Measurements from ENCODE around the gene UPK3BL2. TPM values are rescaled to one million over a fixed set of nuclear protein-coding genes. Genes with fewer than 3 reads are reported as not detected.

UPK3BL2 gene
- total RNA-seq: 0.86 and 2.5 TPM in 2 replicates

GRCh38 chr7:102543596-102543995 lies at the start of gene UPK3BL2:
Gene UPK3BL2 (minus strand): TSS chr7:102543696. CDS start chr7:102543636, 60 bp downstream.

GRCh38 chr7:102572261-102573239 lies 29.1 kb upstream of the UPK3BL2 start, which contains the start of gene POLR2J3:
Gene POLR2J3 (minus strand): TSS chr7:102572583. CDS start chr7:102572521, 62 bp downstream.

GRCh38 chr7:102550808-102551422 lies 7.4 kb upstream of the UPK3BL2 start, which contains the start of gene SPDYE2:
Gene SPDYE2 (plus strand): TSS chr7:102551226. CDS start chr7:102553256, 2,030 bp downstream.

GRCh38 chr7:102517550-102518147 lies 25.8 kb downstream of the UPK3BL2 start, which contains the start of gene RASA4B:
Gene RASA4B (minus strand): TSS chr7:102517777. CDS start chr7:102517710, 67 bp downstream.

Other genes with a start within 250 kb of the UPK3BL2 start
- not detected in 2 replicates for gene SPDYE6, start 187.3 kb downstream of the UPK3BL2 start, total RNA-seq
- gene PRKRIP1, start 147.3 kb downstream of the UPK3BL2 start, total RNA-seq: 9.7 and 14.5 TPM in 2 replicates
- gene ORAI2, start 110.1 kb downstream of the UPK3BL2 start, total RNA-seq: 27.8 and 27.9 TPM in 2 replicates
- gene ALKBH4, start 78.8 kb downstream of the UPK3BL2 start, total RNA-seq: 11.0 and 11.1 TPM in 2 replicates
- 13.5 and 14.7 TPM in 2 replicates for gene LRWD1, start 78.7 kb downstream of the UPK3BL2 start, total RNA-seq
- gene POLR2J, start 64.8 kb downstream of the UPK3BL2 start, total RNA-seq: 23.2 and 29.8 TPM in 2 replicates
- 3.2 and 4.6 TPM in 2 replicates for gene RASA4B, start 25.9 kb downstream of the UPK3BL2 start, total RNA-seq
- not detected in 2 replicates for gene SPDYE2, start 7.5 kb upstream of the UPK3BL2 start, total RNA-seq
- 18.1 and 21.8 TPM in 2 replicates for gene POLR2J3, start 28.9 kb upstream of the UPK3BL2 start, total RNA-seq
- gene RASA4, start 73.1 kb upstream of the UPK3BL2 start, total RNA-seq: 8.4 and 13.2 TPM in 2 replicates
- 9.3 and 13.2 TPM in 2 replicates for gene UPK3BL1, start 99.1 kb upstream of the UPK3BL2 start, total RNA-seq
- not detected in 2 replicates for gene SPDYE2B, start 106.6 kb upstream of the UPK3BL2 start, total RNA-seq
- gene POLR2J2, start 128.0 kb upstream of the UPK3BL2 start, total RNA-seq: 1.7 and 3.5 TPM in 2 replicates
- 10.2 and 10.6 TPM in 2 replicates for gene FAM185A, start 205.3 kb upstream of the UPK3BL2 start, total RNA-seq